VCaP (cell line): ENCODE data around the gene CALHM3.
A peak's percentile ranks its signal among the peaks of the same experiment; 100 is the strongest.

Source experiments
- H3K27ac ChIP-seq: fragments of 450-650 bp; 2 replicates; pipeline ENCODE4 v1.5.1; 2017
- CTCF ChIP-seq: fragments of 450-650 bp; conservative IDR thresholded peaks from 2 replicates; pipeline ENCODE4 v1.5.1; 2017; ENCODE audit warnings: mild to moderate bottlenecking, moderate library complexity

The CALHM3 gene

GRCh38 chr10:103491729-103492364 lies 12.8 kb upstream of the CALHM3 start:
- no peak overlapping the region for H3K27ac ChIP-seq

GRCh38 chr10:103490986-103491314 lies 11.9 kb upstream of the CALHM3 start:
- H3K27ac ChIP-seq, result no peak overlapping the region
- no peak for TF ChIP-seq CTCF

More at GRCh38 chr10:103491729-103492364, 12.8 kb upstream of the CALHM3 start:
- no peak for TF ChIP-seq CTCF

GRCh38 chr10:103487410-103487708 lies 8.3 kb upstream of the CALHM3 start:
- TF ChIP-seq CTCF, result no peak
- H3K27ac ChIP-seq, result peak overlapping the region; percentile 55

- H3K27ac ChIP-seq, result peak overlapping the region; percentile 55
Observed at GRCh38 chr10:103486635-103487409, 7.8 kb upstream of the CALHM3 start.

- peak; percentile 80 for TF ChIP-seq CTCF
- H3K27ac ChIP-seq, result no peak overlapping the region
Observed at GRCh38 chr10:103481974-103482531, 3.0 kb upstream of the CALHM3 start.

GRCh38 chr10:103480521-103480920 lies 1.5 kb upstream of the CALHM3 start:
- no peak overlapping the region for H3K27ac ChIP-seq
- TF ChIP-seq CTCF, result no peak

GRCh38 chr10:103478671-103479070 lies 369 bp downstream of the CALHM3 start:
- no peak for TF ChIP-seq CTCF
- no peak overlapping the region for H3K27ac ChIP-seq
